EL (cell line): ENCODE measurements around the gene UMODL1.
A peak's percentile ranks its signal among the peaks of the same experiment; 100 is the strongest.

Experiments
- DNase-seq: peaks from one replicate; pipeline ENCODE4 v3.0.0-alpha.2; 2016

The UMODL1 gene

GRCh38 chr21:42082501-42083360, 11.6 kb downstream of the UMODL1 start:
- DNase-seq: no peak

GRCh38 chr21:42083361-42083690, 12.2 kb downstream of the UMODL1 start:
- no peak for DNase-seq

- DNase-seq: no peak
Observed at GRCh38 chr21:42084079-42084478, 13.0 kb downstream of the UMODL1 start.

GRCh38 chr21:42085246-42086077, 14.3 kb downstream of the UMODL1 start:
- DNase-seq: no peak

- DNase-seq: no peak
Observed at GRCh38 chr21:42086969-42087368, 15.9 kb downstream of the UMODL1 start.

- no peak for DNase-seq
Observed at GRCh38 chr21:42088148-42088547, 17.0 kb downstream of the UMODL1 start.

- no peak for DNase-seq
Observed at GRCh38 chr21:42088658-42089057, 17.5 kb downstream of the UMODL1 start.

GRCh38 chr21:42089093-42089631, 18.0 kb downstream of the UMODL1 start:
- DNase-seq: no peak

GRCh38 chr21:42089665-42090310, 18.7 kb downstream of the UMODL1 start:
- no peak for DNase-seq

GRCh38 chr21:42091899-42092508, 20.9 kb downstream of the UMODL1 start:
- DNase-seq: no peak

- DNase-seq: no peak
Observed at GRCh38 chr21:42092771-42093170, 21.7 kb downstream of the UMODL1 start.

GRCh38 chr21:42093186-42093585, 22.1 kb downstream of the UMODL1 start:
- DNase-seq: no peak

- DNase-seq: peak; percentile 90
Observed at GRCh38 chr21:42093991-42094421, 22.9 kb downstream of the UMODL1 start.

GRCh38 chr21:42094811-42095210, 23.7 kb downstream of the UMODL1 start:
- DNase-seq: peak; percentile 18

- no peak for DNase-seq
Observed at GRCh38 chr21:42095581-42095980, 24.5 kb downstream of the UMODL1 start.

GRCh38 chr21:42096566-42096965, 25.4 kb downstream of the UMODL1 start:
- DNase-seq: no peak

- no peak for DNase-seq
Observed at GRCh38 chr21:42097274-42097673, 26.2 kb downstream of the UMODL1 start.

GRCh38 chr21:42097860-42098454, 26.8 kb downstream of the UMODL1 start:
- DNase-seq: peak; percentile 97

GRCh38 chr21:42098957-42099505, 27.9 kb downstream of the UMODL1 start:
- DNase-seq: no peak

GRCh38 chr21:42101246-42101645, 30.1 kb downstream of the UMODL1 start:
- DNase-seq: no peak

- DNase-seq: no peak
Observed at GRCh38 chr21:42102076-42102475, 31.0 kb downstream of the UMODL1 start.

GRCh38 chr21:42102526-42102925, 31.4 kb downstream of the UMODL1 start:
- DNase-seq: no peak
